ENCODE results near the gene EEIG1. TPM values are rescaled to one million over a fixed set of nuclear protein-coding genes. Genes with fewer than 3 reads are reported as not detected.

EEIG1 gene
- total and polyA plus RNA-seq, 2 of the 4 experiments (the other 2 are of a cell fraction) = 1.1 to 23.2 TPM

GRCh38 chr9:127945942-127946341 is 34.8 kb downstream of the EEIG1 start:
- ChIA-PET CTCF (no interaction called here), POLR2A (ENCODE audit: unreplicated experiment) (no interaction called here)
- in situ Hi-C loops (cut with MboI; ENCODE audit: low sequenced_read_pairs) = no loop called here
- Histone ChIP-seq H2BK20ac (ENCODE audit: low read depth, low read length) (no peak overlapping the region), H3K9ac (ENCODE audit: low read depth, low read length) (no peak overlapping the region), H3K36me3 (ENCODE audit: control insufficient read depth, insufficient read depth, low read length) (peaks cover 33% of the 10 kb centered on the region), H3K4me1 (ENCODE audit: control insufficient read depth, insufficient read depth, low read length) (peaks cover 5% of the 10 kb centered on the region; the same call in 1 of the 2 replicates), H3K27me3 (ENCODE audit: control insufficient read depth, insufficient read depth, low read length) (no peaks in the 10 kb centered on the region), H4K20me1 (ENCODE audit: insufficient read depth, low read length) (peaks cover 12% of the 10 kb centered on the region), H4K5ac (ENCODE audit: low read depth, low read length) (no peak overlapping the region), H2AK5ac (ENCODE audit: low read depth, low read length) (no peak overlapping the region), H3K27ac (ENCODE audit: insufficient read depth, low read length) (no peak overlapping the region), H3K79me1 (ENCODE audit: low read depth in 1 of 2, low read length in 2 of 2) (peaks cover 0 to 22% of the 10 kb centered on the region in 2 experiments; a peak in 2 of 4 replicates), H3K4me2 (ENCODE audit: low read depth, low read length) (no peak overlapping the region), H3K9me3 (ENCODE audit: control insufficient read depth, insufficient read depth, low read length) (no peaks in the 10 kb centered on the region), H3K9me1 (ENCODE audit: insufficient read depth, low read length) (peaks cover 6% of the 10 kb centered on the region; the same call in 1 of the 2 replicates), H3K56ac (ENCODE audit: extremely low read depth, insufficient read depth, low read length) (no peak overlapping the region), H3K4ac (ENCODE audit: low read depth, low read length) (no peak overlapping the region), H2BK5ac (ENCODE audit: low read depth, low read length, poor library complexity, severe bottlenecking) (no peak overlapping the region), H3K4me3 (ENCODE audit: insufficient read depth, low read depth, low read length) (no peak overlapping the region), H2AFZ (replicated peaks; ENCODE audit: low read length, poor library complexity) (no peak overlapping the region), H4K91ac (ENCODE audit: insufficient read depth, low read depth, low read length) (no peak overlapping the region), H2AK9ac (replicated peaks; ENCODE audit: low read depth, low read length, poor library complexity) (peak overlapping the region; percentile 30), H2BK15ac (ENCODE audit: low read depth, low read length) (no peak overlapping the region), H4K8ac (ENCODE audit: low read depth in 2 of 2, low read length in 2 of 2) (no peak overlapping the region), H3K14ac (replicated peaks; ENCODE audit: low read depth, low read length) (no peak overlapping the region), H2BK120ac (ENCODE audit: low read depth, low read length) (no peak overlapping the region), H3K23ac (ENCODE audit: low read depth, low read length) (no peak overlapping the region), H3K18ac (ENCODE audit: low read depth, low read length) (no peak overlapping the region)
- DNase-seq (no peak), ATAC-seq (ENCODE audit: low read depth) (no peak)
- 100% methylated on average over 1 of the region's 9 CpGs; no CpG with 5 or more reads in 1 of the 2 experiments for WGBS, 2 experiments (ENCODE audit: extremely low coverage in 2 of 2, insufficient read length in 1 of 2)
- dilution Hi-C loops (cut with HindIII; ENCODE audit: low sequenced_read_pairs, unreplicated experiment) = no loop called here
- TF ChIP-seq MXI1 (IDR thresholded peaks at IDR 0.05; ENCODE audit: borderline replicate concordance, low read depth, low read length) = no peak
- no peak for TF ChIP-seq BHLHE40 (IDR thresholded peaks at IDR 0.05; ENCODE audit: low read depth, low read length)
- no peak for TF ChIP-seq POLR2A (IDR thresholded peaks at IDR 0.05; ENCODE audit: low read depth, low read length)
- TF ChIP-seq CEBPB (IDR thresholded peaks at IDR 0.05; ENCODE audit: low read depth, low read length) = no peak
- no peak for TF ChIP-seq RCOR1 (IDR thresholded peaks at IDR 0.05; ENCODE audit: insufficient replicate concordance, low read length)
- TF ChIP-seq SMC3 (IDR thresholded peaks at IDR 0.05; ENCODE audit: low read depth, low read length) = no peak
- TF ChIP-seq, protein P1, sequence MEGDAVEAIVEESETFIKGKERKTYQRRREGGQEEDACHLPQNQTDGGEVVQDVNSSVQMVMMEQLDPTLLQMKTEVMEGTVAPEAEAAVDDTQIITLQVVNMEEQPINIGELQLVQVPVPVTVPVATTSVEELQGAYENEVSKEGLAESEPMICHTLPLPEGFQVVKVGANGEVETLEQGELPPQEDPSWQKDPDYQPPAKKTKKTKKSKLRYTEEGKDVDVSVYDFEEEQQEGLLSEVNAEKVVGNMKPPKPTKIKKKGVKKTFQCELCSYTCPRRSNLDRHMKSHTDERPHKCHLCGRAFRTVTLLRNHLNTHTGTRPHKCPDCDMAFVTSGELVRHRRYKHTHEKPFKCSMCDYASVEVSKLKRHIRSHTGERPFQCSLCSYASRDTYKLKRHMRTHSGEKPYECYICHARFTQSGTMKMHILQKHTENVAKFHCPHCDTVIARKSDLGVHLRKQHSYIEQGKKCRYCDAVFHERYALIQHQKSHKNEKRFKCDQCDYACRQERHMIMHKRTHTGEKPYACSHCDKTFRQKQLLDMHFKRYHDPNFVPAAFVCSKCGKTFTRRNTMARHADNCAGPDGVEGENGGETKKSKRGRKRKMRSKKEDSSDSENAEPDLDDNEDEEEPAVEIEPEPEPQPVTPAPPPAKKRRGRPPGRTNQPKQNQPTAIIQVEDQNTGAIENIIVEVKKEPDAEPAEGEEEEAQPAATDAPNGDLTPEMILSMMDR (conservative IDR thresholded peaks at IDR 0.05; ENCODE audit: low read depth, low read length) = no peak
- TF ChIP-seq RAD21 (IDR thresholded peaks at IDR 0.05; ENCODE audit: low read length) = no peak
- TF ChIP-seq MAZ (IDR thresholded peaks at IDR 0.05; ENCODE audit: borderline replicate concordance, low read depth, low read length) = no peak
- TF ChIP-seq USF2 (IDR thresholded peaks at IDR 0.05; ENCODE audit: low read depth, low read length) = no peak
- BruUV-seq (replicated peaks) = no TSS peak
- intact Hi-C loops (cut with micrococcal nuclease) = no loop called here
